ENCODE measurements around the gene MBP. TPM values are rescaled to one million over a fixed set of nuclear protein-coding genes. Genes with fewer than 3 reads are reported as not detected.

Gene MBP
- total RNA-seq, 1 donor from 2014 or later: 35.0 TPM

- TF ChIP-seq, protein P1, sequence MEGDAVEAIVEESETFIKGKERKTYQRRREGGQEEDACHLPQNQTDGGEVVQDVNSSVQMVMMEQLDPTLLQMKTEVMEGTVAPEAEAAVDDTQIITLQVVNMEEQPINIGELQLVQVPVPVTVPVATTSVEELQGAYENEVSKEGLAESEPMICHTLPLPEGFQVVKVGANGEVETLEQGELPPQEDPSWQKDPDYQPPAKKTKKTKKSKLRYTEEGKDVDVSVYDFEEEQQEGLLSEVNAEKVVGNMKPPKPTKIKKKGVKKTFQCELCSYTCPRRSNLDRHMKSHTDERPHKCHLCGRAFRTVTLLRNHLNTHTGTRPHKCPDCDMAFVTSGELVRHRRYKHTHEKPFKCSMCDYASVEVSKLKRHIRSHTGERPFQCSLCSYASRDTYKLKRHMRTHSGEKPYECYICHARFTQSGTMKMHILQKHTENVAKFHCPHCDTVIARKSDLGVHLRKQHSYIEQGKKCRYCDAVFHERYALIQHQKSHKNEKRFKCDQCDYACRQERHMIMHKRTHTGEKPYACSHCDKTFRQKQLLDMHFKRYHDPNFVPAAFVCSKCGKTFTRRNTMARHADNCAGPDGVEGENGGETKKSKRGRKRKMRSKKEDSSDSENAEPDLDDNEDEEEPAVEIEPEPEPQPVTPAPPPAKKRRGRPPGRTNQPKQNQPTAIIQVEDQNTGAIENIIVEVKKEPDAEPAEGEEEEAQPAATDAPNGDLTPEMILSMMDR (IDR thresholded peaks at IDR 0.05; ENCODE audit: borderline replicate concordance): no peak
- intact Hi-C loops (cut with micrococcal nuclease): no loop called here
- no peaks in the 10 kb centered on the region for H3K9me3 ChIP-seq (replicated peaks)
- H3K4me1 ChIP-seq: peaks cover 67% of the 10 kb centered on the region
- no peaks in the 10 kb centered on the region for H3K27me3 ChIP-seq (ENCODE audit: low read depth)
- no peak for DNase-seq
- no peak overlapping the region for H3K27ac ChIP-seq (replicated peaks)
- H3K36me3 ChIP-seq: no peaks in the 10 kb centered on the region
- H3K4me3 ChIP-seq: no peak overlapping the region
Observed at GRCh38 chr18:77079088-77079487, 53.5 kb downstream of the MBP start.

GRCh38 chr18:77078690-77079070, 53.9 kb downstream of the MBP start:
- TF ChIP-seq, protein P1 (IDR thresholded peaks at IDR 0.05; ENCODE audit: borderline replicate concordance): no peak
- no peaks in the 10 kb centered on the region for H3K9me3 ChIP-seq (replicated peaks)
- H3K4me1 ChIP-seq: peaks cover 67% of the 10 kb centered on the region
- intact Hi-C loops (cut with micrococcal nuclease): no loop called here
- no peaks in the 10 kb centered on the region for H3K36me3 ChIP-seq
- no peak overlapping the region for H3K4me3 ChIP-seq
- no peak for DNase-seq
- no peaks in the 10 kb centered on the region for H3K27me3 ChIP-seq (ENCODE audit: low read depth)
- H3K27ac ChIP-seq (replicated peaks): no peak overlapping the region

GRCh38 chr18:77077941-77078689, 54.5 kb downstream of the MBP start:
- no peak overlapping the region for H3K4me3 ChIP-seq

GRCh38 chr18:77077401-77077800, 55.2 kb downstream of the MBP start:
- H3K9me3 ChIP-seq (replicated peaks): no peaks in the 10 kb centered on the region
- no peak for DNase-seq
- H3K4me1 ChIP-seq: peaks cover 70% of the 10 kb centered on the region
- H3K27ac ChIP-seq (replicated peaks): no peak overlapping the region
- intact Hi-C loops (cut with micrococcal nuclease): no loop called here
- no peak overlapping the region for H3K4me3 ChIP-seq
- TF ChIP-seq, protein P1 (IDR thresholded peaks at IDR 0.05; ENCODE audit: borderline replicate concordance): no peak
- no peaks in the 10 kb centered on the region for H3K36me3 ChIP-seq
- no peaks in the 10 kb centered on the region for H3K27me3 ChIP-seq (ENCODE audit: low read depth)

More at GRCh38 chr18:77077941-77078689, 54.5 kb downstream of the MBP start:
- peaks cover 70% of the 10 kb centered on the region for H3K4me1 ChIP-seq
- no peaks in the 10 kb centered on the region for H3K27me3 ChIP-seq (ENCODE audit: low read depth)
- no peak for DNase-seq
- H3K9me3 ChIP-seq (replicated peaks): no peaks in the 10 kb centered on the region
- H3K36me3 ChIP-seq: no peaks in the 10 kb centered on the region
- TF ChIP-seq, protein P1 (IDR thresholded peaks at IDR 0.05; ENCODE audit: borderline replicate concordance): no peak
- no peak overlapping the region for H3K27ac ChIP-seq (replicated peaks)
- intact Hi-C loops (cut with micrococcal nuclease): no loop called here

- H3K36me3 ChIP-seq: no peaks in the 10 kb centered on the region
- intact Hi-C loops (cut with micrococcal nuclease): no loop called here
- no peaks in the 10 kb centered on the region for H3K9me3 ChIP-seq (replicated peaks)
- peaks cover 76% of the 10 kb centered on the region for H3K4me1 ChIP-seq
- DNase-seq: no peak
- TF ChIP-seq, protein P1 (IDR thresholded peaks at IDR 0.05; ENCODE audit: borderline replicate concordance): no peak
- H3K4me3 ChIP-seq: no peak overlapping the region
- H3K27ac ChIP-seq (replicated peaks): no peak overlapping the region
- no peaks in the 10 kb centered on the region for H3K27me3 ChIP-seq (ENCODE audit: low read depth)
Observed at GRCh38 chr18:77076111-77076510, 56.5 kb downstream of the MBP start.
